Activated CD8-positive, alpha-beta T cell treated with anti-CD3 and anti-CD28 coated beads, Interleukin-2, amount 10 ng/mL, durations not matched to agents 7 days and 5 days (primary cell): ENCODE data around the gene ADAMTSL1. TPM values are rescaled to one million over a fixed set of nuclear protein-coding genes. Genes with fewer than 3 reads are reported as not detected.

Experiments
- ATAC-seq: fragments of 150-1000 bp; cut with Tn5 transposase; one replicate; pipeline ENCODE4 v1.10.0; 2021; ENCODE audit warnings: moderate library complexity
- CTCF ChIA-PET: fragments of 350-600 bp; sonication (Branson Sonifier 250); formaldehyde crosslinking; loops from one replicate; lab custom pipeline; 2021; ENCODE audit warnings: antibody characterized with exemption; lab: Charles Lee
- POLR2A ChIA-PET: fragments of 350-600 bp; sonication (Branson Sonifier 250); formaldehyde crosslinking; loops from one replicate; lab custom pipeline; 2021; ENCODE audit warnings: antibody characterized with exemption; lab: Charles Lee
- DNase-seq: peaks from one replicate; pipeline ENCODE4 v3.0.0-alpha.2; 2020
- H3K27ac Mint-ChIP-seq: one replicate; pipeline ENCODE4 v1.8.0; 2021; ENCODE audit warnings: mild to moderate bottlenecking, mixed read lengths
- H3K27me3 Mint-ChIP-seq: one replicate; pipeline ENCODE4 v1.8.0; 2021; ENCODE audit warnings: low read depth, mixed read lengths
- H3K36me3 Mint-ChIP-seq: one replicate; pipeline ENCODE4 v1.8.0; 2021; ENCODE audit warnings: low read depth, mixed read lengths
- H3K4me1 Mint-ChIP-seq: one replicate; pipeline ENCODE4 v1.8.0; 2021; ENCODE audit warnings: low read depth, mixed read lengths
- H3K4me3 Mint-ChIP-seq: one replicate; pipeline ENCODE4 v1.8.0; 2021; ENCODE audit warnings: mild to moderate bottlenecking, mixed read lengths
- H3K9me3 Mint-ChIP-seq: one replicate; pipeline ENCODE4 v1.8.0; 2022; ENCODE audit warnings: mixed read lengths; ENCODE audit not compliant: insufficient read depth
- total RNA-seq, 2 experiments: library from RNA; stranded (reverse); gene quantifications; one replicate each; pipeline ENCODE4 v1.2.3, GENCODE V29; 2021

The ADAMTSL1 gene
- total RNA-seq, 2 experiments from 2014 or later: not detected

DNA sequence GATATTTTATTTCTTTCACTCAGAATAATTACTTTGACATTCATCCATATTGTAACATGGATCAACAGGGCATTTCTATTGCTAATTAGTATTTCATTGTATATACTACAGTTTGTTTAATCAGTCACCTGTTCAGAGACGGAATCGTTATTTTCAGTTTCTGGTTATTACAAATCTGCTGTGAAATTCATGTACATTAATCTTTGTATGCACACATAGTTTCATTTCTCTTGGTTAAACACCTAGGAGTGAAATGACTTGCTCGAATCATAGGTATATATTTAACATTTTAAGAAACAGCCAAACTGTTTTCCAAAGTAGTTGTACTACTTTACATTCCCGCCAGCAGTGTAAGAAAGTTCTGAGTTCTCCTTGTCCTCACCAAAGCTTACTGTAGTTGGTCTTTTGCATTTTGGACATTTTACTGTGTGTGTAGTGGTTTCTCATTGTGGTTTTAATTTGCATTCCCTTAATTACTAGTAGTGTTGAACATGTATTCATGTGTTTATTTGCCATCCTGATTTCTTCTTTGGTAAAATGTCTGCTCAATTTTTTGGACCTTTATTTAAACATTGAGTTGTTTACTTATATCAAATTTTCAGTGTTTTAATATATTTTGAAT lies 360.9 kb downstream of the ADAMTSL1 start:
- no peaks in the 10 kb centered on the region for H3K9me3 Mint-ChIP-seq
- no peak for DNase-seq
- no peak overlapping the region for H3K4me3 Mint-ChIP-seq
- no peak for ATAC-seq
- no peaks in the 10 kb centered on the region for H3K4me1 Mint-ChIP-seq
- H3K36me3 Mint-ChIP-seq: no peaks in the 10 kb centered on the region
- ChIA-PET POLR2A (no interaction called here), CTCF (no interaction called here)
- no peak overlapping the region for H3K27ac Mint-ChIP-seq
- H3K27me3 Mint-ChIP-seq: peaks cover 11% of the 10 kb centered on the region

DNA sequence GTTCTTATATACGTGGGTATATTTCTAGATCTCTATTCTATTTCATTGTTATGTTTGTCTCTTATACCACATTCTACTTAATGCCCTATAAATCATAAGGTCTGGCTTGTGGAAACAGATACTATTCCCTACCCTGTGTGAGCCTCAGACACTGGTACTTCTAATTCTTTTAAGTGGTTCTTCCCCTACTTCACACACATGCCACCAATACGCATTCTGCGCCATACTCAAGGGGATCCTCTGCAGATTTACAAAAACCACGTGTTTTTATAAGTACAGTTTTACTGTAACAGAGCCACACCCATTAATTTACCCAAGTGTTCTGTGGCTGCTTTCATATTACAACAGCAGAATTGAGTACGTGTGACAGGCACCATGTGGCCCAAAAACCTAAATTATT lies 363.4 kb downstream of the ADAMTSL1 start:
- no peaks in the 10 kb centered on the region for H3K36me3 Mint-ChIP-seq
- no peak for ATAC-seq
- no peaks in the 10 kb centered on the region for H3K9me3 Mint-ChIP-seq
- no peak overlapping the region for H3K27ac Mint-ChIP-seq
- H3K4me3 Mint-ChIP-seq: no peak overlapping the region
- no peak for DNase-seq
- H3K4me1 Mint-ChIP-seq: no peaks in the 10 kb centered on the region
- POLR2A ChIA-PET: no interaction called here
- CTCF ChIA-PET: no interaction called here
- H3K27me3 Mint-ChIP-seq: peaks cover 7% of the 10 kb centered on the region

DNA sequence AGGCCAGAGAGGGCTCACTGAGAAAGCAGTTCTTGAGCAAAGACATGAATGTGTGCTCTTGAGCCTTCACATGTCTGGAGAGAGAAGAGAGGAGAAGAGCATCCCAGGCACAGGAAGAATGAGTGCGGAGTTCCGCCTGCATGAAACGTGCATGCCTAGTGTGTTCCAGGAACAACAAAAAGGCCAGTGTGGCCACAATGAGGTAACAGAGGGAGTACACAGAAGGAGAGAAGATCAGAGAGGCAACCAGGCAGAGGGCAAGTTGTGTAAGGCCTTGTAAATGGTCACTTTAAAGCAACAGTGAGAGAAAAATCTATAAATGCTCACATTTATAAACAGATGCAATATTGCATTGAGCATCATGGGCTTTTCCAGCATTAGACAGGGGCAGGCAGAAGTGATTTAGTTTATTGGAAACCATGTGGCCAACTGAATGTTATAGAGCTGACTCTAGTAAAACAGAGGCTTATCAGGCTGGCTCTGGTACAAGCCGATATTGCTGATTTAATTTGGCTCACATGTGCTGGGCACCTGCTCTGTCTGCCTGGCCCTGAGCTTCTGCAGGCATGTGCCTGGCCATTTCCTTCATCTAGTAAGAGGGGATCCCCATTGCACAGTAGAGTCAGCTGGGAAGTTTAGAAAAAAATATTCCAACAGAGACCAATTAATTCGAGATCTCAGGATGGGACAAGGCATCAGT lies 373.8 kb downstream of the ADAMTSL1 start:
- no peaks in the 10 kb centered on the region for H3K36me3 Mint-ChIP-seq
- H3K4me1 Mint-ChIP-seq: no peaks in the 10 kb centered on the region
- ChIA-PET POLR2A (no interaction called here), CTCF (no interaction called here)
- no peaks in the 10 kb centered on the region for H3K9me3 Mint-ChIP-seq
- no peak for ATAC-seq
- H3K27me3 Mint-ChIP-seq: no peaks in the 10 kb centered on the region
- DNase-seq: no peak
- no peak overlapping the region for H3K27ac Mint-ChIP-seq
- H3K4me3 Mint-ChIP-seq: no peak overlapping the region

DNA sequence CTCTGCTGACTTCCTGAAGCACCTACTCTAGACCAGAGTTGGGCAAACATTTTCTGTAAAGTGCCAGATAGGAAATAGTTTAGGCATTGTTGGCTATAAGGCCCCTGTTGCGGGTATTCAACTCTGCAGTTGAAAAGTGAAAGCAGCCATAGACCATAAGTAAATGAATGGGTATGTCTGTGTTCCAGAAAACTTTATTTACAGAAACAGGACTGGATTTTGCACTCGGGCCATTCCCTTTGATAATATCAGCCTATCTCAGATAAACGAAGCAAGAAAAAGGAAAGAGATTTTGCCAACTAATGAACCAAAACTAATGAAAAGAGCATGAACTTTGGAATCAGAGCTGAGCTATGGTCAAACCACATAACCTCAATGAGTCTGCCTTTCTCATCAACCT lies 374.7 kb downstream of the ADAMTSL1 start:
- H3K27ac Mint-ChIP-seq: no peak overlapping the region
- no peak for DNase-seq
- no peaks in the 10 kb centered on the region for H3K27me3 Mint-ChIP-seq
- ATAC-seq: no peak
- ChIA-PET POLR2A (no interaction called here), CTCF (no interaction called here)
- H3K36me3 Mint-ChIP-seq: no peaks in the 10 kb centered on the region
- H3K4me3 Mint-ChIP-seq: no peak overlapping the region
- no peaks in the 10 kb centered on the region for H3K9me3 Mint-ChIP-seq
- H3K4me1 Mint-ChIP-seq: no peaks in the 10 kb centered on the region

DNA sequence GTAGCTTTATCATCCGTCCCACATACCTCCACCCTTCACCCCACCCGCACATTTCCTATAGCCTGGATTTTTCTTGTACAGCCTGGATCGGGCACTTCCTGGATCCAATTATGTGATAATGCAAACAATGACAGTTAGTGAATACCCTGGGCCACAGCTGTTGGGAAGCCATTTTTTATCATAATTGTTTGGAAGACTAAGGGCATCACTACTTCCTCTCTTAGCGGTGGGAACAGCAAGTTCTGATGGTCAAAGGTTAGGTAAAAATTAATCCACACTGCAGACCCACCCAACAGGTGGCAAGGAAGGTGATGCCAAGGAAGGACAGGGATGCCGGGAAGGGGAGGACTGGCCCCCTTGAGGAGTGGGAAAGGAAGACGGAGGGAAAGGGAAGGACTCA lies 375.3 kb downstream of the ADAMTSL1 start:
- no peaks in the 10 kb centered on the region for H3K9me3 Mint-ChIP-seq
- DNase-seq (no peak), ATAC-seq (no peak)
- H3K27me3 Mint-ChIP-seq: no peaks in the 10 kb centered on the region
- H3K4me3 Mint-ChIP-seq: no peak overlapping the region
- H3K4me1 Mint-ChIP-seq: no peaks in the 10 kb centered on the region
- H3K27ac Mint-ChIP-seq: no peak overlapping the region
- no peaks in the 10 kb centered on the region for H3K36me3 Mint-ChIP-seq
- ChIA-PET POLR2A (no interaction called here), CTCF (no interaction called here)

DNA sequence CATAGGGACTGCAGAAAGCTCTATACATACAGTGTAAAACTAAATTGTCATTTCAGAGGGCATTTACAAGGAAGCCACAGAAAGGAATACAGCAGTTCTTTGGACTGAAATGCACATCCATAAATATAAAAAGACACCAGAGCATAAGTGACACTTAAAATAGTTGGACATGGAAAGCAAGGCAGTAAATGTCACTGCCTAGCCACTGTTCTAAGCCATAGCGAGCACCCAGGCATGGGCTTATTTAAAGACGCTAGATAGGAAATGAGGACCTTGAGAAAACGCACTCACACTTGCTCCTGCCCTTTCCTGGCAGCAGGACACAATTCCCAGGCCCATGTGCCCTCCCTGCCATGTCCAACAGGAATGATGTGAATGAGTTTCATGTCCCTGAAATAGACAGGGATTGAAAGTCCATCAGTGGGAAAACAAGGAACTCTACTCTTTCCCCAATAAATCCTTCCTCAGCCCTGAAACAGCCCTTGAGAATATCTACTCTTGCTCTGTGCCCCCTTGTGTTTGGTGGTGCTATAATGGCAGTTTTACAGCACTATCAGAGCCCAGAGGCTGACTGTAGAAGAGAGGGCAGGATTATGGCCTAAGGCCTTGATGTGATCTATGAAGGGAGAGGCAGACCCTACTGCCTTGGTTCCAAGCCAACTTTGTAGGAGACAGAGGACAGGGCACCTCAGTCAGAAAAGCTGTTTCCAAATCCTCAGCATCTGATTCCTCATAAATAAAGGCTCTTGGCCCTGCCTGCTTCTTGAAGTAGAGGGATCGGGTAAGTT lies 376.1 kb downstream of the ADAMTSL1 start:
- ATAC-seq (no peak), DNase-seq (no peak)
- Mint-ChIP-seq H3K27ac (no peak overlapping the region), H3K9me3 (no peaks in the 10 kb centered on the region), H3K27me3 (no peaks in the 10 kb centered on the region), H3K36me3 (no peaks in the 10 kb centered on the region), H3K4me3 (no peak overlapping the region), H3K4me1 (no peaks in the 10 kb centered on the region)
- CTCF ChIA-PET: no interaction called here
- POLR2A ChIA-PET: no interaction called here

DNA sequence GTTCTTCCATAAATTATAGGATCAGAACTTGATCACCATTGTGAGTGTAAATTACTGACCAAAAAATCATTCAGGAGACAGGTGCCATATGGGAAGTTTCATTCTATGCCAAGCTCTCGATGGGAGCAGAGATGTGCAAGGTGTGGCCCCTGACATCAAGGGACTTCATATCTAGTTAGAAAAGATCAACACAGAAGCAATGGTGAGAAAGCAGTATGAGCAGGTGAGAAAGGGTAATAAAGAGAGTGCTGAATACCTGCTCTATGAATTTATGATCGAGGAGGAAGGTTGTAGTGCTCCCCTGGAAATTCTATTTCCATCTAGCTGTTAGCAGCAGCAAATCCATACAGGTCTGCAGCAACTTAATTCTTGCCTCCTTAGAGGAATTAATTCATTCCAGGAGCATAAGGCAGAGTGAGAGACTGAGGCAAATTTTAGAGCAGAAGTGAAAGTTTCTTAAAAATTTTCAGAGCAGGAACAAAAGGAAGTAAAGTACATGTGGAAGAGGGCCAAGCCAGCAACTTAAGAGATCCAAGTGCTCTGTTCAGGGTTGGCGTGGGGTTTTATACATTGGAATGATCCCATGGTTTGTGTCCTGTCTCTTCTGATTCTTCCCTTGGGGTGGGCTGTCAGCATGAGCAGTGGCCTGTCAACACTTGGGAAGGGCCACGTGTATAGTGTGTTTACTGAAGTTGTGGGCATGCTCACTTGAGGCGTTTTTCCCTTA lies 377.3 kb downstream of the ADAMTSL1 start:
- Mint-ChIP-seq H3K27ac (no peak overlapping the region), H3K9me3 (no peaks in the 10 kb centered on the region), H3K4me1 (no peaks in the 10 kb centered on the region), H3K4me3 (no peak overlapping the region), H3K36me3 (no peaks in the 10 kb centered on the region), H3K27me3 (no peaks in the 10 kb centered on the region)
- no peak for DNase-seq
- ChIA-PET CTCF (no interaction called here), POLR2A (no interaction called here)
- no peak for ATAC-seq

DNA sequence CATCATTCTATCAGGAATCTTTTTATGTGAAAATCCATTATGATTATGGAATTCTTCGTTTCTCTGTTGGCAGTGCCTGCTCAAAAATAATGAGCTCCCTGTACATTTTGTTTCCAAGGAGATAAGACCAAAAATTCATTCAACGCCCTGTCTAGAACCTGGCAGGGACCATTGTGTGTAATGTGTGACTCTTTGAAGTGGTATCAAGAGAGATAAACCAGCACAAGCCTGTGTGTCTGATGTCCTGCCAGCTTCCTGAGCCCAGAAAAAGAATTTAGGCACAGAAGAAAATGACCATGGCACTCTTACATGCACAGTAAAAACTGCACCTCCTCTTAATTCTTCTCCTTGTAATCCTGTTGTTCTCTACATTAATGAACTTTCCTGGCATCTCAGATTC lies 381.7 kb downstream of the ADAMTSL1 start:
- ATAC-seq (no peak), DNase-seq (no peak)
- H3K9me3 Mint-ChIP-seq: no peaks in the 10 kb centered on the region
- H3K27ac Mint-ChIP-seq: no peak overlapping the region
- ChIA-PET CTCF (no interaction called here), POLR2A (no interaction called here)
- H3K4me3 Mint-ChIP-seq: no peak overlapping the region
- H3K27me3 Mint-ChIP-seq: no peaks in the 10 kb centered on the region
- H3K4me1 Mint-ChIP-seq: no peaks in the 10 kb centered on the region
- no peaks in the 10 kb centered on the region for H3K36me3 Mint-ChIP-seq

DNA sequence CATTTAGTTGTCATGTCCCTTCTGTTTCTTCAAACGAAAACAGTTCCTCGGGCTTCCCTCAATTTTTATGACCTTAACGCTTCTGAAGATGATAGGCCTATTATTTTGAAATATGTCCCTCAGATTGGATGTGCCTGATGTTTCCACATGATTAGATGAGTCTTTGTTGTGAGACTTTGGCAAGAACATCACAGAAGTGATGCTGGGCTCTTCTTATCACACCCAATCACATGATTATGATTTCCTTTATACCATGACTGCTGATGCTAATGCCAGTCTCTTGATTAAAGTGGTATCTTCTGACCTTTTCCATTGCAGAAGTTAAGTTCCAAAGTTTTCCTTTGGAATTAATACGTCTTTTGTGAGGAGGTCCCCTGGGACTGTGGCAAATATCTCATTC lies 383.4 kb downstream of the ADAMTSL1 start:
- ChIA-PET POLR2A (no interaction called here), CTCF (no interaction called here)

DNA sequence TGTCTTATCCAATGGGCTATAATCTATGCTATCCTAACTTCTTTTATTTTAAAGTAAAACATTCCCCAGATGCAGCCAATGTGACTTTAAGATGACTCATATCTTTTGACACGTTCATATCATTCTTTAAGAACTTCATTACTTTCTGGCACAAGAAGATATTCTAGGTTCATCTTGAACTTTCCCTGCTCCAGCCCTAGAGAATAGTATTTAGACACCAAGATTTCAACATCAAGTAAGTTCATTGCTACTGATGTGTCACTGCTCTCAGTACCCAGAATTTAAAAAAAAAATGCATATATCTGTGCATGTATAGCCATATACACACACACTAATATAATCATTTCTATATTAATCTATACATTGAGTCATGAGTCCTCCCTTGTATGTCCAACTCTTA lies 383.8 kb downstream of the ADAMTSL1 start:
- ChIA-PET POLR2A (no interaction called here), CTCF (no interaction called here)
- H3K27ac Mint-ChIP-seq: no peak overlapping the region
- H3K27me3 Mint-ChIP-seq: no peaks in the 10 kb centered on the region
- DNase-seq: no peak
- no peak for ATAC-seq
- H3K36me3 Mint-ChIP-seq: no peaks in the 10 kb centered on the region
- no peaks in the 10 kb centered on the region for H3K4me1 Mint-ChIP-seq
- H3K9me3 Mint-ChIP-seq: no peaks in the 10 kb centered on the region
- no peak overlapping the region for H3K4me3 Mint-ChIP-seq

More for the DNA sequence above, 383.4 kb downstream of the ADAMTSL1 start:
- H3K36me3 Mint-ChIP-seq: no peaks in the 10 kb centered on the region
- no peak overlapping the region for H3K4me3 Mint-ChIP-seq
- DNase-seq: no peak
- ATAC-seq: no peak
- no peaks in the 10 kb centered on the region for H3K4me1 Mint-ChIP-seq
- H3K27me3 Mint-ChIP-seq: no peaks in the 10 kb centered on the region
- no peaks in the 10 kb centered on the region for H3K9me3 Mint-ChIP-seq
- H3K27ac Mint-ChIP-seq: no peak overlapping the region

DNA sequence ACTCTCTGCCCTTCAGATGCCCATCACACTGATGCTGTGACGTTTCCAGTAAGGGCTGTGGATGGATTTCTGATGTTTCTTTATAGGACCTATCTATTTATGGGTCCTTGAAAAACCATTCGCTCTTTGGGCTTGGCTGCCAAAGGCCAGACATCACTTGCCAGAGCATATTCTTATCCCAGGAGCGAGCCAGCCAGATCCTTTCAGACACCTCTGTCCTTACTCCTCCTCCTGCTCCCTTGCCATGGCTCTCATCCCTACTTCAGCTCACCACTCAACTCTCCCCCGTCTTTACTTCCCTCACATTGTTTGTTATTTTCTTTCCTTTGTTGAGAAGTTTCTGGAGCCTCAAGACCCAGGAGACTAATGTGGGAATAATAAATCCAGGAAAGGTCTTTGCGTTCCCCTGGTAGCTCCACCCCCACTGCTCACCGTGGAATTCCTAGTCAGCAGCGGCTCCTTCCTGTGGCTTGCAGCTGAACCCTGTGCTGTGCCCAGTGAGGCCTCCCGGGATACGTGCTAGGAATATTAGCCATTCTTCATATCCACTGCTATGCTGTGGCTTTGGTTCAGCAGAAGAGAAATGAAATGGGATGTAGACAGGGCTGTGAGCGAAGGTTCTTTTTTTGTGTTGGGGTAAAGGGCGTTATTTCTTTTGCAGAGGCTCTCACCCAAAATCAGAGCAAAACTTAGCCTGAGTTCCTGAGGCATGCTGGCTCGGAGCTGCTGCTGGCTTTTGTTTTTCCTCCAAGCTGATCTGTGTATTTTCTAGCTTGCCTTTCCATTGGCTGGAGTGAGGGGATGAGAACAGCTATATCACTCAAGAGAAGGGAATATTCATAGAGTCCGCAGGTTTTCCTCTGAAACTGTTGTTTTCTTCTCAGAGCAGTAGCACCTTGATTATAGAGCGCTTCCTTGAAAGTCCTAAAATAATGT lies 387.9 kb downstream of the ADAMTSL1 start:
- Mint-ChIP-seq H3K4me1 (no peaks in the 10 kb centered on the region), H3K27ac (no peak overlapping the region), H3K36me3 (no peaks in the 10 kb centered on the region), H3K4me3 (no peak overlapping the region), H3K9me3 (no peaks in the 10 kb centered on the region), H3K27me3 (peaks cover 3% of the 10 kb centered on the region)
- DNase-seq (no peak), ATAC-seq (no peak)
- ChIA-PET CTCF (no interaction called here), POLR2A (no interaction called here)
